GM23338 (cell line): ENCODE measurements around the gene PAEP. TPM values are rescaled to one million over a fixed set of nuclear protein-coding genes. Genes with fewer than 3 reads are reported as not detected.

Experiments
- ATAC-seq: fragments of 200-7000 bp; cut with Tn5 transposase; 3 replicates; pipeline ENCODE4 v1.9.1; 2020
- DNase-seq: peaks from one replicate; pipeline ENCODE4 v3.0.0-alpha.2; 2015; ENCODE audit warnings: low spot score
- H2AFZ ChIP-seq: fragments of 200-600 bp; sonication (generic); 2 replicates; pipeline ENCODE4 v1.8.0; 2016; ENCODE audit warnings: antibody characterized with exemption, mild to moderate bottlenecking, moderate library complexity
- H3F3A ChIP-seq: fragments of 200-600 bp; sonication (generic); replicated peaks from 2 replicates; pipeline ENCODE4 v1.8.0; 2017; ENCODE audit warnings: antibody characterized with exemption, mixed run types, low read depth
- H3K27ac ChIP-seq: fragments of 200-600 bp; sonication (generic); 2 replicates; pipeline ENCODE4 v1.6.1; 2016; ENCODE audit warnings: low read depth
- H3K27me3 ChIP-seq: fragments of 200-600 bp; sonication (generic); 2 replicates; pipeline ENCODE4 v1.8.0; 2016; ENCODE audit warnings: mild to moderate bottlenecking, mixed run types, moderate library complexity; ENCODE audit not compliant: insufficient read depth
- H3K36me3 ChIP-seq: fragments of 200-600 bp; sonication (generic); 2 replicates; pipeline ENCODE4 v1.8.0; 2016; ENCODE audit warnings: mild to moderate bottlenecking; ENCODE audit not compliant: insufficient read depth
- H3K4me1 ChIP-seq: fragments of 200-600 bp; sonication (generic); 2 replicates; pipeline ENCODE4 v1.8.0; 2016; ENCODE audit warnings: mild to moderate bottlenecking, moderate library complexity; ENCODE audit not compliant: insufficient read depth
- H3K4me2 ChIP-seq: fragments of 200-600 bp; sonication (generic); 2 replicates; pipeline ENCODE4 v1.7.1; 2017; ENCODE audit warnings: mixed run types
- H3K4me3 ChIP-seq: fragments of 200-600 bp; sonication (generic); 2 replicates; pipeline ENCODE4 v1.6.1; 2016; ENCODE audit warnings: mixed run types
- H3K79me2 ChIP-seq: fragments of 200-600 bp; sonication (generic); replicated peaks from 2 replicates; pipeline ENCODE4 v1.8.0; 2017; ENCODE audit warnings: mild to moderate bottlenecking; ENCODE audit not compliant: insufficient read depth
- H3K9me2 ChIP-seq: fragments of 200-600 bp; sonication (generic); 2 replicates; pipeline ENCODE4 v1.8.0; 2017; ENCODE audit not compliant: insufficient read depth
- H4K20me1 ChIP-seq: fragments of 200-600 bp; sonication (generic); replicated peaks from 2 replicates; pipeline ENCODE4 v1.8.0; 2017; ENCODE audit warnings: mild to moderate bottlenecking; ENCODE audit not compliant: insufficient read depth
- H3K27ac Mint-ChIP-seq: 2 replicates; pipeline ENCODE4 v1.8.0; 2020; ENCODE audit warnings: inconsistent platforms, mild to moderate bottlenecking, moderate library complexity, mixed read lengths
- H3K27me3 Mint-ChIP-seq: 3 replicates; pipeline ENCODE4 v1.8.0; 2022; ENCODE audit warnings: low read depth, mild to moderate bottlenecking, moderate library complexity, mixed read lengths, inconsistent platforms; ENCODE audit not compliant: insufficient read depth, poor library complexity
- H3K36me3 Mint-ChIP-seq: 3 replicates; pipeline ENCODE4 v1.8.0; 2021; ENCODE audit warnings: low read depth, mild to moderate bottlenecking, inconsistent platforms, moderate library complexity, mixed read lengths
- H3K4me1 Mint-ChIP-seq: 3 replicates; pipeline ENCODE4 v1.8.0; 2020; ENCODE audit warnings: mild to moderate bottlenecking, inconsistent platforms, mixed read lengths
- H3K4me3 Mint-ChIP-seq: 3 replicates; pipeline ENCODE4 v1.8.0; 2021; ENCODE audit warnings: moderate library complexity, mild to moderate bottlenecking, inconsistent platforms, mixed read lengths
- H3K9me3 Mint-ChIP-seq: 3 replicates; pipeline ENCODE4 v1.8.0; 2020; ENCODE audit warnings: moderate library complexity, mild to moderate bottlenecking, inconsistent platforms, mixed read lengths
- CTCF ChIP-seq, 2 experiments: fragments of 200-600 bp in 1 of 2; sonication (generic) in 1 of 2; conservative IDR thresholded peaks; 2 replicates each; pipeline versions ENCODE4 v1.5.1 to v1.6.1; 2016 to 2017; ENCODE audit warnings: antibody characterized with exemption in 2 of 2, low read depth in 2 of 2, mild to moderate bottlenecking in 2 of 2, moderate library complexity in 1 of 2
- EZH2 ChIP-seq: fragments of 200-600 bp; sonication (generic); IDR thresholded peaks from one replicate; pipeline ENCODE4 v1.8.0; 2017; ENCODE audit warnings: antibody characterized with exemption, mild to moderate bottlenecking, low read depth; ENCODE audit not compliant: unreplicated experiment
- EZH2phosphoT487 ChIP-seq: fragments of 200-600 bp; sonication (generic); IDR thresholded peaks from one replicate; pipeline ENCODE4 v1.8.1; 2018; ENCODE audit warnings: antibody characterized with exemption; ENCODE audit not compliant: unreplicated experiment
- NANOG ChIP-seq: IDR thresholded peaks from 2 replicates; pipeline ENCODE4 v1.6.1; 2016; ENCODE audit warnings: antibody characterized with exemption, borderline replicate concordance
- ZNF114 ChIP-seq: fragments of 250-450 bp; sonication (Bioruptor Pico); IDR thresholded peaks from 2 replicates; pipeline ENCODE4 v1.5.0; 2020; ENCODE audit warnings: mild to moderate bottlenecking, moderate library complexity
- ZNF331 ChIP-seq: fragments of 250-450 bp; sonication (Bioruptor Pico); IDR thresholded peaks from 2 replicates; pipeline ENCODE4 v1.5.0; 2020; ENCODE audit warnings: low read depth, mild to moderate bottlenecking, moderate library complexity
- ZNF462 ChIP-seq: fragments of 250-450 bp; sonication (Bioruptor Pico); IDR thresholded peaks from 2 replicates; pipeline ENCODE4 v1.5.0; 2020; ENCODE audit warnings: mild to moderate bottlenecking, moderate library complexity
- polyA plus RNA-seq: library from polyadenylated mRNA; unstranded; fragments of >200 nt; fragmentation: Nextera tagmentation; extraction: Ambion mirVana; gene quantifications from 2 replicates; pipeline ENCODE4 v1.2.1, GENCODE V29; 2016
- total RNA-seq: library from RNA; depleted of rRNA; stranded (reverse); fragments of >200 nt; shearing (Covaris generic); gene quantifications from 2 replicates; pipeline ENCODE4 v1.2.3, GENCODE V29; 2014
- TF ChIP-seq, protein P1 (sequence below): IDR thresholded peaks from one replicate; pipeline ENCODE4 v1.6.1; 2018; ENCODE audit warnings: antibody characterized with exemption; ENCODE audit not compliant: unreplicated experiment

The PAEP gene
- total and polyA plus RNA-seq, 2 experiments from 2014 or later = not detected

DNA sequence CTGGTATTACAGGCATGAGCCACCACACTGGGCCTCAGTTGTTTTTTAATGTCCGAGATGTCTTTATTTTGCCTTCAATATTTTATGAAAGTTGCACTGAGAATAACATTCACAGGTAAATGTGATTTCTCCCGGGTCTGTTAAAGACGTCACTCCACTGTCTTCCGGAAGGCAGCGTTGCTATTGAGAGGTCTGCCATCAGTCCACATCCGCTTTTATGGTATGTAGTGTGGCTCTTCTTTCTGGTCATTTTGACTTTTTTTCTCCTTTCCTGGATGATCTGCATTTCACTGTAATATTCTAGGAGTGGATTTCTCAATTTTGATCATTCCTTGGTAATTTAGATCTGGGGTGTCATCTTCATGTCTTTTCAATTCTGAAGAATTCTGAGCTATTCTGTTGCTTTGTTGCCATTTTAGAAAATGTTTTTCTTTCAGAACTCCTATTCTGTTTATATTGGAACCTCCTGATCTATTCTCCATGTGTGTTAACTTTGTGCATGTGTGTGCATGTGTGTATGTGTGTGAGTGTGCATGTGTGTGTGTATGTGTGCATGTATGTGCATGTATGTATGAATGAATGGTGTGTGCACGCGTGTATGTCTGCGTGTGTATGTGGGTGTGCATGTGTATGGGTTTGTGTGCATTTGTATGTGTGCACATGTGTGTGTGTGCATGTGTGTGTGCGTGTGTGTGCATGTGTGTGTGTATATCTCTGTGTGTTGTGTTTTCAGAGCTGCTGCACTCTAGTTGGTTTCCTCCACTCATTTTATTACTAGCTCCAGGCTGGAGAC is 42.2 kb upstream of the PAEP start:
- Mint-ChIP-seq H3K4me3 (no peak overlapping the region), H3K9me3 (no peaks in the 10 kb centered on the region), H3K27me3 (no peaks in the 10 kb centered on the region), H3K4me1 (peaks cover 10% of the 10 kb centered on the region; the same call in 2 of the 3 replicates), H3K36me3 (no peaks in the 10 kb centered on the region), H3K27ac (no peak overlapping the region)
- H3F3A ChIP-seq = no peaks in the 10 kb centered on the region
- no peak overlapping the region for H3K27ac ChIP-seq
- no peaks in the 10 kb centered on the region for H3K79me2 ChIP-seq
- H3K4me3 ChIP-seq = no peak overlapping the region
- ATAC-seq (no peak), DNase-seq (no peak)
- H3K4me1 ChIP-seq = no peaks in the 10 kb centered on the region
- H3K4me2 ChIP-seq = no peak overlapping the region
- no peak overlapping the region for H2AFZ ChIP-seq
- no peaks in the 10 kb centered on the region for H3K9me2 ChIP-seq
- H3K27me3 ChIP-seq = no peaks in the 10 kb centered on the region
- no peaks in the 10 kb centered on the region for H4K20me1 ChIP-seq
- no peaks in the 10 kb centered on the region for H3K36me3 ChIP-seq
- TF ChIP-seq EZH2 (no peak), ZNF114 (CRISPR knock-in tag) (no peak), ZNF331 (CRISPR knock-in tag) (no peak), EZH2phosphoT487 (no peak), ZNF462 (CRISPR knock-in tag) (no peak), NANOG (no peak), CTCF (conservative IDR thresholded peaks at IDR 0.05; ENCODE audit: low read depth in 2 of 2) (no peak)
- TF ChIP-seq, protein P1, sequence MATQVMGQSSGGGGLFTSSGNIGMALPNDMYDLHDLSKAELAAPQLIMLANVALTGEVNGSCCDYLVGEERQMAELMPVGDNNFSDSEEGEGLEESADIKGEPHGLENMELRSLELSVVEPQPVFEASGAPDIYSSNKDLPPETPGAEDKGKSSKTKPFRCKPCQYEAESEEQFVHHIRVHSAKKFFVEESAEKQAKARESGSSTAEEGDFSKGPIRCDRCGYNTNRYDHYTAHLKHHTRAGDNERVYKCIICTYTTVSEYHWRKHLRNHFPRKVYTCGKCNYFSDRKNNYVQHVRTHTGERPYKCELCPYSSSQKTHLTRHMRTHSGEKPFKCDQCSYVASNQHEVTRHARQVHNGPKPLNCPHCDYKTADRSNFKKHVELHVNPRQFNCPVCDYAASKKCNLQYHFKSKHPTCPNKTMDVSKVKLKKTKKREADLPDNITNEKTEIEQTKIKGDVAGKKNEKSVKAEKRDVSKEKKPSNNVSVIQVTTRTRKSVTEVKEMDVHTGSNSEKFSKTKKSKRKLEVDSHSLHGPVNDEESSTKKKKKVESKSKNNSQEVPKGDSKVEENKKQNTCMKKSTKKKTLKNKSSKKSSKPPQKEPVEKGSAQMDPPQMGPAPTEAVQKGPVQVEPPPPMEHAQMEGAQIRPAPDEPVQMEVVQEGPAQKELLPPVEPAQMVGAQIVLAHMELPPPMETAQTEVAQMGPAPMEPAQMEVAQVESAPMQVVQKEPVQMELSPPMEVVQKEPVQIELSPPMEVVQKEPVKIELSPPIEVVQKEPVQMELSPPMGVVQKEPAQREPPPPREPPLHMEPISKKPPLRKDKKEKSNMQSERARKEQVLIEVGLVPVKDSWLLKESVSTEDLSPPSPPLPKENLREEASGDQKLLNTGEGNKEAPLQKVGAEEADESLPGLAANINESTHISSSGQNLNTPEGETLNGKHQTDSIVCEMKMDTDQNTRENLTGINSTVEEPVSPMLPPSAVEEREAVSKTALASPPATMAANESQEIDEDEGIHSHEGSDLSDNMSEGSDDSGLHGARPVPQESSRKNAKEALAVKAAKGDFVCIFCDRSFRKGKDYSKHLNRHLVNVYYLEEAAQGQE = no peak
